Cardiac fibroblast (primary cell): ENCODE results near the gene LTC4S.

Experiments used
- DNase-seq, 2 donors: peaks; one replicate each; pipeline versions ENCODE4 v3.0.0 to v3.0.0-alpha.2; 2010; ENCODE audit warnings: low read depth in 2 of 2
- H3K4me3 ChIP-seq, 2 donors: replicated peaks in 1 of 2; 1 replicate in 1 of 2; 2 replicates in 1 of 2; pipeline ENCODE4 v1.5.1; 2011; ENCODE audit warnings: low read depth in 2 of 2, low read length in 2 of 2, mild to moderate bottlenecking in 2 of 2, moderate library complexity in 1 of 2
- CTCF ChIP-seq: IDR thresholded peaks from one replicate; pipeline ENCODE4 v1.5.1; 2011; ENCODE audit warnings: low read depth, mild to moderate bottlenecking, low read length, inconsistent platforms

Gene LTC4S

DNA sequence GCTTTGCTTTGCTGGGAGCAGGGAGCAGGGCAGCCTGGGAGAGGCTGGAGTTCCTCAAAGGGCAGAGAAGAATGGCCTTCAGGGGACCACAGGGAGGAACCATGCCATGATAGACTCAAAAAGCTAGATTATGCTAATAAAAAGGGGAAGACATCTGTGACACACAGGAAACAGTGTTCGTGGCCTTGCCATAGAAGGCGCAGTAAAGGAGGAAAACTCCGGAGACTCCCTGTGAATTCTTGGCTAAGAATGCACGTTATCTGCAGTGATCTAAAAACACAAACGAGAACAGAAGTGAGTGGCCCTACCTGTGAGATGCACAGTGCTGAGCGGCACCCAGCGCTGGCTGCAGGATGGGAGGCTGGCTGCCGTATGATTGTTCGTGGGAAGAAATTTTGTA, 15.9 kb upstream of the LTC4S start:
- TF ChIP-seq CTCF, result no peak
- no peak overlapping the region for H3K4me3 ChIP-seq
- DNase-seq, result no peak

DNA sequence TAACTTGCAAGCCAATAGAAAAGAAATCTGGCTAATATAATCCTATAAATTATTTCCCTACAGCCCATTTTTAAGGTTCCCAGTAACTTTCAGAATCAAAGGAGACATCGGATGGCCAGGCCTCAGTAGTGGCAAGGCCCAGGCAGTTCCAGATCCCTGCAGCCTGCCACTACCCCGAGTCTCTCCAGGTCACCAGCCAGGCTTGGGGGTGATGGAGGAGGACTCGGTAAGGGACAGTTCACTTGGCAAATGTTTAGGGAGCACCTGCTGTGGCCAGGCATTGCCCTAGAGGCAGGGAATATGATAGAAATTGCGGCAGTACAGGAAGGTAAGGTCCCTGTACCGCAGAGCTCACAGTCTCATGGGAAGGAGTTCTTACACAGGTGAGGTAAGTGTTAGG, 15.2 kb upstream of the LTC4S start:
- TF ChIP-seq CTCF, result no peak

DNA sequence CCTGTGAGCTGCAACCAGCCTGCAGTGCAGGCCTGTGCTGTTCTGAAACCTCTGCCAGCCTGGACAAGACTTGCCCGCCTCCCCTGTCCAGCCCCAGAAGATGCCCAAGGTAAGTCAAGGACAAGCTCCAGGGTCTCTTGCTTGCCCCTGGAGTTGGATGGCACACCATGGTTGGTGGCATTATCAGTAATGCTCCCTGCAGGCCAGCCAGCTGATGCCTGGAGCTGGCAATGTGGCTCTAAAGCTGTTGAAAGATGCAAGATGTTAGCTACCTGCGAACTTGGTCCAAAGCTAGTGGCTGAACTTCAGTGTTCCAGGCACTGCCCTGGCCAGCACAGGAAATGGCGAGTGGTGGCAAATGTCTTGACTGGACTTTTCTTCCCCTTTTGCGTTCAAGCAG, 14.0 kb upstream of the LTC4S start:
- no peak overlapping the region for H3K4me3 ChIP-seq
- DNase-seq, result no peak
- TF ChIP-seq CTCF, result no peak

More for the DNA sequence above, 15.2 kb upstream of the LTC4S start:
- DNase-seq, result no peak
- H3K4me3 ChIP-seq, result no peak overlapping the region

DNA sequence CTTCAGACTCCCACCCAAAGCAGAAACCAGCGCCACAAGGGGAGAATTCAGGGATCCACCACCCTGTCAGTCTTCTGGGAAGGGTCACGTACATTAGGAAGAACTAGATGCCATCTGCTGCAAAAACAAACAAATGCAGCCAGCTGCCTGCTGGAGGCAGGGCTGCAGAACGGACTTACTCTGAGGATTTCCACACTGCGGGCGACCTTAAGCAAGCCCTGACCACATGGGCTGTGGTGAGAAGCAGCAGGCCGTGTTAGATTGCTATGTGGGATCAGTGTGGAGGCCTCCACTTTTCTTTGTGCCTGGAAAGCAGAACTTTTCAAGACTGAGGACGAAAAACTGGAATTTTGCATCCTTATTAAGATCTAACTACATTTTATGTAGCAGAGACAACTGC, 13.4 kb upstream of the LTC4S start:
- DNase-seq, result no peak
- no peak overlapping the region for H3K4me3 ChIP-seq
- TF ChIP-seq CTCF, result no peak

- no peak for DNase-seq
- TF ChIP-seq CTCF, result no peak
- no peak overlapping the region for H3K4me3 ChIP-seq
Observed at GRCh38 chr5:179781846-179782245, 11.9 kb upstream of the LTC4S start.

DNA sequence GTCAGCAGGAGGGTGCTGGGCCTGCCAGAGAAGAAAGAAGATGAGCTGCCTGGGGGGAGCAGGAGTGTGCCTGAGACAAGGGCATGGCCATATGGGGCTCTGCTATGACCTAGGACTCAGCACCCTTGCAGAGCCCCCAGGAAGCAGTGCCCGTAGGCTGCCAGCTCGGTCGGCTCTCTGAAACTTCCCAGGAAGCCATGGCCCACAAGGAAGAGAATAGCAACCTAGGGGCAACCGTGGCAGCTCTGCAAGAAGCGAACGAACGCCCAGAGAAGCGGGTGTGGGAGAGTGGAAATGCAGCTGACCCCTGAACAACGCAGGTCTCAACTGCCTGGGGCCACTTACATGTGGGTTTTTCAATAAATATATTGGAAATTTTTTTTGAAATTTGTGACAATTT, 10.7 kb upstream of the LTC4S start:
- DNase-seq, result no peak
- no peak overlapping the region for H3K4me3 ChIP-seq
- no peak for TF ChIP-seq CTCF

- no peak overlapping the region for H3K4me3 ChIP-seq
- no peak for TF ChIP-seq CTCF
- no peak for DNase-seq
Observed at GRCh38 chr5:179786861-179787260, 6.9 kb upstream of the LTC4S start.
